ENCODE results near the gene BACH2. TPM values are rescaled to one million over a fixed set of nuclear protein-coding genes. Genes with fewer than 3 reads are reported as not detected.

The BACH2 gene
- total and polyA plus RNA-seq, 7 donors = under 0.01 to 5.6 (median 1.4) TPM

GRCh38 chr6:90103056-90103800, 193.4 kb downstream of the BACH2 start:
- Histone ChIP-seq H3K4me1 (peaks cover 0 to 7% (median 1%) of the 10 kb centered on the region in 4 donors), H3K27me3 (no peaks in the 10 kb centered on the region), H3K27ac (no peak overlapping the region), H3K36me3 (no peaks in the 10 kb centered on the region), H3K9me3 (no peaks in the 10 kb centered on the region), H3K4me3 (no peak overlapping the region)
- WGBS, 2 donors = 70 to 72% methylated on average over 13 of the region's 13 CpGs
- no peak for DNase-seq
- TF ChIP-seq POLR2AphosphoS5 (IDR thresholded peaks at IDR 0.05) = no peak
- no peak for TF ChIP-seq POLR2A (IDR thresholded peaks at IDR 0.05)
- TF ChIP-seq, protein P1, sequence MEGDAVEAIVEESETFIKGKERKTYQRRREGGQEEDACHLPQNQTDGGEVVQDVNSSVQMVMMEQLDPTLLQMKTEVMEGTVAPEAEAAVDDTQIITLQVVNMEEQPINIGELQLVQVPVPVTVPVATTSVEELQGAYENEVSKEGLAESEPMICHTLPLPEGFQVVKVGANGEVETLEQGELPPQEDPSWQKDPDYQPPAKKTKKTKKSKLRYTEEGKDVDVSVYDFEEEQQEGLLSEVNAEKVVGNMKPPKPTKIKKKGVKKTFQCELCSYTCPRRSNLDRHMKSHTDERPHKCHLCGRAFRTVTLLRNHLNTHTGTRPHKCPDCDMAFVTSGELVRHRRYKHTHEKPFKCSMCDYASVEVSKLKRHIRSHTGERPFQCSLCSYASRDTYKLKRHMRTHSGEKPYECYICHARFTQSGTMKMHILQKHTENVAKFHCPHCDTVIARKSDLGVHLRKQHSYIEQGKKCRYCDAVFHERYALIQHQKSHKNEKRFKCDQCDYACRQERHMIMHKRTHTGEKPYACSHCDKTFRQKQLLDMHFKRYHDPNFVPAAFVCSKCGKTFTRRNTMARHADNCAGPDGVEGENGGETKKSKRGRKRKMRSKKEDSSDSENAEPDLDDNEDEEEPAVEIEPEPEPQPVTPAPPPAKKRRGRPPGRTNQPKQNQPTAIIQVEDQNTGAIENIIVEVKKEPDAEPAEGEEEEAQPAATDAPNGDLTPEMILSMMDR (IDR thresholded peaks at IDR 0.05) = no peak
- TF ChIP-seq EP300 (IDR thresholded peaks at IDR 0.05) = no peak
- intact Hi-C loops (cut with DNase I) = no loop called here

DNA sequence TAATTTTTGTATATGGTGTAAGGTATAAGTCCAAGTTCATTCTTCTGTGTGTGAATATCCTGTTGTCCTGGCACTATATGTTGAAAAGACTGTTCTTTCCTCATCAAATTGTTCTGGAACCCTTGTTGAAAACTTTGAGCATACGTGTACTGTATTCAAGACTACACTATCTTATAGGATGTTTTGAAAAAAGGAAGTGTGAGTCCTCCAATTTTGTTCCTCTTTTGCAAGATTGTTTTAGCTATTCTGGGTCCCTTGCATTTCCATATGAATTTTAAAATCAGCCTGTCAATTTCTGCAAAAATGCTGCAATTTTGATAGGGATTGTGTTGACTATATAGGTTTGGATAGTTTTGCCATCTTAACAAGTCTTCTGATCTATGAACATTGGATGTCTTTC, 195.2 kb downstream of the BACH2 start:
- TF ChIP-seq POLR2AphosphoS5 (IDR thresholded peaks at IDR 0.05) (no peak), EP300 (IDR thresholded peaks at IDR 0.05) (no peak), POLR2A (IDR thresholded peaks at IDR 0.05) (no peak)
- TF ChIP-seq, protein P1 (IDR thresholded peaks at IDR 0.05) = no peak
- no peak overlapping the region for H3K4me3 ChIP-seq
- H3K4me1 ChIP-seq = peaks cover 0 to 22% (median 18%) of the 10 kb centered on the region in 4 donors
- intact Hi-C loops (cut with DNase I) = no loop called here
- H3K9me3 ChIP-seq = no peaks in the 10 kb centered on the region
- no peak overlapping the region for H3K27ac ChIP-seq
- no peak for DNase-seq
- WGBS, 2 donors = 65 to 88% methylated on average over 1 of the region's 1 CpG
- H3K27me3 ChIP-seq = no peaks in the 10 kb centered on the region
- no peaks in the 10 kb centered on the region for H3K36me3 ChIP-seq

GRCh38 chr6:90100059-90100665, 196.5 kb downstream of the BACH2 start:
- H3K4me1 ChIP-seq = peaks cover 0 to 22% (median 19%) of the 10 kb centered on the region in 4 donors
- H3K4me3 ChIP-seq = no peak overlapping the region
- TF ChIP-seq POLR2AphosphoS5 (IDR thresholded peaks at IDR 0.05) (no peak), EP300 (IDR thresholded peaks at IDR 0.05) (no peak), POLR2A (IDR thresholded peaks at IDR 0.05) (no peak)
- TF ChIP-seq, protein P1 (IDR thresholded peaks at IDR 0.05) = no peak
- no peak overlapping the region for H3K27ac ChIP-seq
- 93 to 94% methylated on average over 3 of the region's 3 CpGs for WGBS, 2 donors
- intact Hi-C loops (cut with DNase I) = no loop called here
- no peaks in the 10 kb centered on the region for H3K9me3 ChIP-seq
- H3K27me3 ChIP-seq = no peaks in the 10 kb centered on the region
- H3K36me3 ChIP-seq = no peaks in the 10 kb centered on the region
- no peak for DNase-seq

GRCh38 chr6:90098627-90099026, 198.0 kb downstream of the BACH2 start:
- no peaks in the 10 kb centered on the region for H3K27me3 ChIP-seq
- H3K27ac ChIP-seq = peak overlapping the region; percentile 53 to 81 (median 74)
- no peaks in the 10 kb centered on the region for H3K9me3 ChIP-seq
- DNase-seq = no peak
- H3K4me1 ChIP-seq = peaks cover 0 to 22% (median 19%) of the 10 kb centered on the region in 4 donors
- 74 to 80% methylated on average over 6 of the region's 6 CpGs for WGBS, 2 donors
- no peak overlapping the region for H3K4me3 ChIP-seq
- intact Hi-C loops (cut with DNase I) = loop anchor here (5.0 to 10.0 kb wide), 2 partner anchors 116 to 199 kb away; partner anchors contain the start of gene BACH2
- no peak for TF ChIP-seq POLR2A (IDR thresholded peaks at IDR 0.05)
- TF ChIP-seq, protein P1 (IDR thresholded peaks at IDR 0.05) = no peak
- no peak for TF ChIP-seq POLR2AphosphoS5 (IDR thresholded peaks at IDR 0.05)
- TF ChIP-seq EP300 (IDR thresholded peaks at IDR 0.05) = no peak
- H3K36me3 ChIP-seq = no peaks in the 10 kb centered on the region
